GM23338 (cell line): Measurements from ENCODE around the gene PRDM1. TPM values are rescaled to one million over a fixed set of nuclear protein-coding genes. Genes with fewer than 3 reads are reported as not detected.

Experiments
- ATAC-seq: fragments of 200-7000 bp; cut with Tn5 transposase; 3 replicates; pipeline ENCODE4 v1.9.1; 2020
- DNase-seq: peaks from one replicate; pipeline ENCODE4 v3.0.0-alpha.2; 2015; ENCODE audit warnings: low spot score
- H2AFZ ChIP-seq: fragments of 200-600 bp; sonication (generic); 2 replicates; pipeline ENCODE4 v1.8.0; 2016; ENCODE audit warnings: antibody characterized with exemption, mild to moderate bottlenecking, moderate library complexity
- H3F3A ChIP-seq: fragments of 200-600 bp; sonication (generic); replicated peaks from 2 replicates; pipeline ENCODE4 v1.8.0; 2017; ENCODE audit warnings: antibody characterized with exemption, mixed run types, low read depth
- H3K27ac ChIP-seq: fragments of 200-600 bp; sonication (generic); 2 replicates; pipeline ENCODE4 v1.6.1; 2016; ENCODE audit warnings: low read depth
- H3K27me3 ChIP-seq: fragments of 200-600 bp; sonication (generic); 2 replicates; pipeline ENCODE4 v1.8.0; 2016; ENCODE audit warnings: mild to moderate bottlenecking, mixed run types, moderate library complexity; ENCODE audit not compliant: insufficient read depth
- H3K36me3 ChIP-seq: fragments of 200-600 bp; sonication (generic); 2 replicates; pipeline ENCODE4 v1.8.0; 2016; ENCODE audit warnings: mild to moderate bottlenecking; ENCODE audit not compliant: insufficient read depth
- H3K4me1 ChIP-seq: fragments of 200-600 bp; sonication (generic); 2 replicates; pipeline ENCODE4 v1.8.0; 2016; ENCODE audit warnings: mild to moderate bottlenecking, moderate library complexity; ENCODE audit not compliant: insufficient read depth
- H3K4me2 ChIP-seq: fragments of 200-600 bp; sonication (generic); 2 replicates; pipeline ENCODE4 v1.7.1; 2017; ENCODE audit warnings: mixed run types
- H3K4me3 ChIP-seq: fragments of 200-600 bp; sonication (generic); 2 replicates; pipeline ENCODE4 v1.6.1; 2016; ENCODE audit warnings: mixed run types
- H3K79me2 ChIP-seq: fragments of 200-600 bp; sonication (generic); replicated peaks from 2 replicates; pipeline ENCODE4 v1.8.0; 2017; ENCODE audit warnings: mild to moderate bottlenecking; ENCODE audit not compliant: insufficient read depth
- H3K9me2 ChIP-seq: fragments of 200-600 bp; sonication (generic); 2 replicates; pipeline ENCODE4 v1.8.0; 2017; ENCODE audit not compliant: insufficient read depth
- H4K20me1 ChIP-seq: fragments of 200-600 bp; sonication (generic); replicated peaks from 2 replicates; pipeline ENCODE4 v1.8.0; 2017; ENCODE audit warnings: mild to moderate bottlenecking; ENCODE audit not compliant: insufficient read depth
- H3K27ac Mint-ChIP-seq: 2 replicates; pipeline ENCODE4 v1.8.0; 2020; ENCODE audit warnings: inconsistent platforms, mild to moderate bottlenecking, moderate library complexity, mixed read lengths
- H3K27me3 Mint-ChIP-seq: 3 replicates; pipeline ENCODE4 v1.8.0; 2022; ENCODE audit warnings: low read depth, mild to moderate bottlenecking, moderate library complexity, mixed read lengths, inconsistent platforms; ENCODE audit not compliant: insufficient read depth, poor library complexity
- H3K36me3 Mint-ChIP-seq: 3 replicates; pipeline ENCODE4 v1.8.0; 2021; ENCODE audit warnings: low read depth, mild to moderate bottlenecking, inconsistent platforms, moderate library complexity, mixed read lengths
- H3K4me1 Mint-ChIP-seq: 3 replicates; pipeline ENCODE4 v1.8.0; 2020; ENCODE audit warnings: mild to moderate bottlenecking, inconsistent platforms, mixed read lengths
- H3K4me3 Mint-ChIP-seq: 3 replicates; pipeline ENCODE4 v1.8.0; 2021; ENCODE audit warnings: moderate library complexity, mild to moderate bottlenecking, inconsistent platforms, mixed read lengths
- H3K9me3 Mint-ChIP-seq: 3 replicates; pipeline ENCODE4 v1.8.0; 2020; ENCODE audit warnings: moderate library complexity, mild to moderate bottlenecking, inconsistent platforms, mixed read lengths
- EZH2 ChIP-seq: fragments of 200-600 bp; sonication (generic); IDR thresholded peaks from one replicate; pipeline ENCODE4 v1.8.0; 2017; ENCODE audit warnings: antibody characterized with exemption, mild to moderate bottlenecking, low read depth; ENCODE audit not compliant: unreplicated experiment
- EZH2phosphoT487 ChIP-seq: fragments of 200-600 bp; sonication (generic); IDR thresholded peaks from one replicate; pipeline ENCODE4 v1.8.1; 2018; ENCODE audit warnings: antibody characterized with exemption; ENCODE audit not compliant: unreplicated experiment
- JUNB ChIP-seq: IDR thresholded peaks from one replicate; pipeline ENCODE4 v1.6.1; 2016; ENCODE audit warnings: antibody characterized with exemption; ENCODE audit not compliant: unreplicated experiment
- NANOG ChIP-seq: IDR thresholded peaks from 2 replicates; pipeline ENCODE4 v1.6.1; 2016; ENCODE audit warnings: antibody characterized with exemption, borderline replicate concordance
- POLR2AphosphoS5 ChIP-seq: IDR thresholded peaks from 2 replicates; pipeline ENCODE4 v1.6.1; 2016; ENCODE audit warnings: antibody characterized with exemption, low read depth
- REST ChIP-seq: IDR thresholded peaks from one replicate; pipeline ENCODE4 v1.6.1; 2018; ENCODE audit warnings: antibody characterized with exemption; ENCODE audit not compliant: unreplicated experiment
- STAT1 ChIP-seq: IDR thresholded peaks from one replicate; pipeline ENCODE4 v1.6.1; 2016; ENCODE audit warnings: antibody characterized with exemption; ENCODE audit not compliant: unreplicated experiment
- ZNF114 ChIP-seq: fragments of 250-450 bp; sonication (Bioruptor Pico); IDR thresholded peaks from 2 replicates; pipeline ENCODE4 v1.5.0; 2020; ENCODE audit warnings: mild to moderate bottlenecking, moderate library complexity
- ZNF331 ChIP-seq: fragments of 250-450 bp; sonication (Bioruptor Pico); IDR thresholded peaks from 2 replicates; pipeline ENCODE4 v1.5.0; 2020; ENCODE audit warnings: low read depth, mild to moderate bottlenecking, moderate library complexity
- polyA plus RNA-seq: library from polyadenylated mRNA; unstranded; fragments of >200 nt; fragmentation: Nextera tagmentation; extraction: Ambion mirVana; gene quantifications from 2 replicates; pipeline ENCODE4 v1.2.1, GENCODE V29; 2016
- total RNA-seq: library from RNA; depleted of rRNA; stranded (reverse); fragments of >200 nt; shearing (Covaris generic); gene quantifications from 2 replicates; pipeline ENCODE4 v1.2.3, GENCODE V29; 2014
- TF ChIP-seq, protein P1 (sequence below), 2 experiments: fragments of 200-600 bp in 1 of 2; sonication (generic) in 1 of 2; conservative IDR thresholded peaks; 2 replicates each; pipeline versions ENCODE4 v1.5.1 to v1.6.1; 2016 to 2017; ENCODE audit warnings: antibody characterized with exemption in 2 of 2, low read depth in 2 of 2, mild to moderate bottlenecking in 2 of 2, moderate library complexity in 1 of 2
- TF ChIP-seq, protein P2 (sequence below): IDR thresholded peaks from 2 replicates; pipeline ENCODE4 v1.6.1; 2016; ENCODE audit warnings: antibody characterized with exemption

PRDM1 gene
- total and polyA plus RNA-seq, 2 experiments from 2014 or later: 0.65 to 0.73 TPM

DNA sequence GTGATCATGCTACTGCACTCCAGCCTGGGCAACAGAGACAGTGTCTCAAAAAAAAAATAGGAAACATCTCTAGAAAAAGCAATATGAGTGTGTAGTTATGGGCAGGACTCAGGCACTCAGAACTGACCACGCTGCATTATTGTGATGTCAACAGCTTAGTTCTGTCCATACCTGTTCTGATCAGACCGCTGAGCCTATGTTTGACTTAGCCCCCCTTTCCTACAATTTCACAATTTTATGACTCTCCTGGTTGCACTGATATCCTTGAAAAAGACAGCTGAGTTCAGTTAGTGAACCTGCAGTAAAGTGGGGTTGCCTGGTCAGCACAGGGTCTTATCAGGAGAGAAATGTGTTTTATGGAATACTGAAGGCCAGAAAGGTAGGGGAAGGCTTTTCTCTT is 37.8 kb upstream of the PRDM1 start (continued):
- TF ChIP-seq, protein P1, sequence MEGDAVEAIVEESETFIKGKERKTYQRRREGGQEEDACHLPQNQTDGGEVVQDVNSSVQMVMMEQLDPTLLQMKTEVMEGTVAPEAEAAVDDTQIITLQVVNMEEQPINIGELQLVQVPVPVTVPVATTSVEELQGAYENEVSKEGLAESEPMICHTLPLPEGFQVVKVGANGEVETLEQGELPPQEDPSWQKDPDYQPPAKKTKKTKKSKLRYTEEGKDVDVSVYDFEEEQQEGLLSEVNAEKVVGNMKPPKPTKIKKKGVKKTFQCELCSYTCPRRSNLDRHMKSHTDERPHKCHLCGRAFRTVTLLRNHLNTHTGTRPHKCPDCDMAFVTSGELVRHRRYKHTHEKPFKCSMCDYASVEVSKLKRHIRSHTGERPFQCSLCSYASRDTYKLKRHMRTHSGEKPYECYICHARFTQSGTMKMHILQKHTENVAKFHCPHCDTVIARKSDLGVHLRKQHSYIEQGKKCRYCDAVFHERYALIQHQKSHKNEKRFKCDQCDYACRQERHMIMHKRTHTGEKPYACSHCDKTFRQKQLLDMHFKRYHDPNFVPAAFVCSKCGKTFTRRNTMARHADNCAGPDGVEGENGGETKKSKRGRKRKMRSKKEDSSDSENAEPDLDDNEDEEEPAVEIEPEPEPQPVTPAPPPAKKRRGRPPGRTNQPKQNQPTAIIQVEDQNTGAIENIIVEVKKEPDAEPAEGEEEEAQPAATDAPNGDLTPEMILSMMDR (conservative IDR thresholded peaks at IDR 0.05; ENCODE audit: low read depth in 2 of 2): no peak
- TF ChIP-seq NANOG (no peak), STAT1 (no peak), ZNF331 (no peak), REST (no peak), POLR2AphosphoS5 (no peak), EZH2 (no peak), ZNF114 (no peak), JUNB (no peak)
- TF ChIP-seq, protein P2, sequence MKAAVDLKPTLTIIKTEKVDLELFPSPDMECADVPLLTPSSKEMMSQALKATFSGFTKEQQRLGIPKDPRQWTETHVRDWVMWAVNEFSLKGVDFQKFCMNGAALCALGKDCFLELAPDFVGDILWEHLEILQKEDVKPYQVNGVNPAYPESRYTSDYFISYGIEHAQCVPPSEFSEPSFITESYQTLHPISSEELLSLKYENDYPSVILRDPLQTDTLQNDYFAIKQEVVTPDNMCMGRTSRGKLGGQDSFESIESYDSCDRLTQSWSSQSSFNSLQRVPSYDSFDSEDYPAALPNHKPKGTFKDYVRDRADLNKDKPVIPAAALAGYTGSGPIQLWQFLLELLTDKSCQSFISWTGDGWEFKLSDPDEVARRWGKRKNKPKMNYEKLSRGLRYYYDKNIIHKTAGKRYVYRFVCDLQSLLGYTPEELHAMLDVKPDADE: no peak

GRCh38 chr6:106050538-106050937 is 35.6 kb upstream of the PRDM1 start:
- no peaks in the 10 kb centered on the region for H3K36me3 Mint-ChIP-seq
- TF ChIP-seq ZNF331 (no peak), EZH2 (no peak), NANOG (no peak), REST (no peak), EZH2phosphoT487 (no peak), JUNB (no peak)
- TF ChIP-seq, protein P2: no peak

More at GRCh38 chr6:106050538-106050937, 35.6 kb upstream of the PRDM1 start:
- Histone ChIP-seq H3K4me1 (peaks cover 19% of the 10 kb centered on the region), H2AFZ (no peak overlapping the region), H3F3A (no peaks in the 10 kb centered on the region), H3K27ac (no peak overlapping the region), H3K27me3 (peaks cover 9% of the 10 kb centered on the region; the same call in 1 of the 2 replicates), H3K36me3 (no peaks in the 10 kb centered on the region), H4K20me1 (no peaks in the 10 kb centered on the region), H3K9me2 (no peaks in the 10 kb centered on the region), H3K4me3 (no peak overlapping the region), H3K4me2 (0 out of 2 replicates have a peak overlapping the region, but pooled peaks have one; percentile 5), H3K79me2 (no peaks in the 10 kb centered on the region)
- Mint-ChIP-seq H3K27ac (no peak overlapping the region), H3K27me3 (peaks cover 3% of the 10 kb centered on the region), H3K4me1 (peaks cover 30% of the 10 kb centered on the region), H3K4me3 (no peak overlapping the region), H3K9me3 (no peaks in the 10 kb centered on the region)
- DNase-seq (no peak), ATAC-seq (no peak)
